GM21723 (cell line): Measurements from ENCODE around the gene NINJ1.

ENCODE experiments used
- ATAC-seq: cut with Tn5 transposase; IDR thresholded peaks from one replicate; pipeline ENCODE4 v1.9.1; 2021; ENCODE audit warnings: mild to moderate bottlenecking, moderate library complexity; ENCODE audit not compliant: unreplicated experiment

NINJ1 gene

GRCh38 chr9:93133681-93134014, 403 bp downstream of the NINJ1 start:
- ATAC-seq: no peak

GRCh38 chr9:93132946-93133680, 938 bp downstream of the NINJ1 start:
- peak; percentile 44 for ATAC-seq

- no peak for ATAC-seq
These were observed 1.6 kb downstream of the NINJ1 start for GRCh38 chr9:93132287-93132927.

- ATAC-seq: no peak
These were observed 2.3 kb downstream of the NINJ1 start for GRCh38 chr9:93131599-93132286.

- ATAC-seq: no peak
These were observed 3.1 kb downstream of the NINJ1 start for GRCh38 chr9:93130861-93131481.

GRCh38 chr9:93129691-93130500, 4.2 kb downstream of the NINJ1 start:
- no peak for ATAC-seq

GRCh38 chr9:93129286-93129685, 4.8 kb downstream of the NINJ1 start:
- no peak for ATAC-seq

- no peak for ATAC-seq
These were observed 5.3 kb downstream of the NINJ1 start for GRCh38 chr9:93128715-93129224.

- no peak for ATAC-seq
These were observed 5.9 kb downstream of the NINJ1 start for GRCh38 chr9:93128011-93128714.

- ATAC-seq: no peak
These were observed 6.6 kb downstream of the NINJ1 start for GRCh38 chr9:93127395-93127911.

- no peak for ATAC-seq
These were observed 7.2 kb downstream of the NINJ1 start for GRCh38 chr9:93126825-93127368.

- no peak for ATAC-seq
These were observed 7.8 kb downstream of the NINJ1 start for GRCh38 chr9:93126151-93126781.

GRCh38 chr9:93125331-93125894, 8.6 kb downstream of the NINJ1 start:
- ATAC-seq: no peak

GRCh38 chr9:93124793-93125192, 9.3 kb downstream of the NINJ1 start:
- ATAC-seq: no peak

GRCh38 chr9:93123561-93124283, 10.3 kb downstream of the NINJ1 start:
- ATAC-seq: no peak

GRCh38 chr9:93122721-93123221, 11.3 kb downstream of the NINJ1 start:
- no peak for ATAC-seq

- ATAC-seq: no peak
These were observed 12.5 kb downstream of the NINJ1 start for GRCh38 chr9:93121316-93122241.
